HG03575 (cell line): ENCODE results near the gene CD83.

Experiments
- ATAC-seq: cut with Tn5 transposase; IDR thresholded peaks from one replicate; pipeline ENCODE4 v1.9.1; 2021; ENCODE audit not compliant: unreplicated experiment, insufficient number of reproducible peaks, low FRiP score; ENCODE audit errors: extremely low read depth

CD83 gene

DNA sequence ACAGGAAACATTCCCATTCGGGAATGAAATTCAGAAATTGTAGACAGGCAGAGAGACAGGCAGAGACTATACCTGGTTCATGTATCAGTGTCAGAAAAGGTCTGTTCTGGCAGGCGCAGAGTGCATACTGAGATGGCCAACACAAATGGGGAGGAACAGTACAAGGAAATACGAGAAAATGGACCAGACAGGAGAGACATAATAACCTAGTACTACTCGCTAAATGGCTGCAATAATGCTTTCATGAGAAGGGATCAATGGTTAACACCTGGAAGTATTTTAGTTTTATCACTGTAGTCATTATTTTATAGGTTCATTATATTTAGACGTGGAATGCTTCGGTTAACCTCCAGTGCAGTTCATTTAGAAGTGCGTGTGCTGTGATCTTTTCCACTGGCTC, 58.9 kb downstream of the CD83 start:
- no peak for ATAC-seq

DNA sequence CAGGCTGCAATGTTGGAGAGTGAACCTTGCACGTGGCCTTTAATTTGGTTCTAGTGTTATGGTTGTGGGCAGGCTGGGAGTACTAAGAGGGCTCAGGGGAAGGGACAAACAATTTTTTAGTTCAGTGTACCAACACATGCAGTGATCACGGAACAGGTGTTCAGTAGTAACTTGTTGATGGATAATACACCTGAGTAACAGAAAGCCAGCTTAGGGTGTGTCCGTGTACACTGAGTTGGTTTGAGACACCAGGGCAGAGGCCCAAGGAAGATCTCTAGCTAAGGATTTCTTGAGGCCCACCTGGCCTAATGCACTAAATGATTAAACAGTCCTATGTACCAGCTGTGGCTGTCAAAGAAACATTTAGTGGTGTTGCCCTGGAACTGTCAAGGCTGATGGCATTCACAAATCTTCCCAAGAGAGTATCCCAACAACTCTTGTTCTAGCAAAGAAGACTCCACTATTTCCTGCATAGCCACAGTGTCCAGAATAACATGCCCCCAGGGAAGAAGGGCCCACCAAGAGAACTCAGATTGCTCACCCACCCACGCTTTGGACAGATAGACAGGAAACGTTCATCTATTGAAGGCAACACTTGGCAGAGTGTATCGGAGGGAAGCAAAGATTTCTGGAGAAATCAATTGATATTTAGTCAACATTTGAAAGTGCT, 60.0 kb downstream of the CD83 start:
- ATAC-seq: no peak

DNA sequence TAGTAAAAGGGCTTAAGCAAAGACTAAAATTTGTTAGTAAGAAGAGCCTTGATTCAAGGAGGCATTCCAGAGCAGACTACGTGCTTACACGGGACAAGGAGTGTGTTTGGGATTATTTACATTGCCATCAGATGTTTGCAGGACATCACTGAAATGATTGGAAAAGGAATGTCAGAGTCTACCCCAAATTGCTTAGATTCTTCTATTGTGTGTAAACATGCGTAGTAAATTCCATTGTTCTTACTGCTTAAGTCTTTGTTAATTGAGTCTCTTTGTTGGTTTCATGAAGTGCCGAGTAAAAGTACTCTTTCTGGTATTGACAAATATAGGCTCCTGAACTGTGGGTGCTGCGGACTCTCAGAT, 60.5 kb downstream of the CD83 start:
- ATAC-seq: no peak

DNA sequence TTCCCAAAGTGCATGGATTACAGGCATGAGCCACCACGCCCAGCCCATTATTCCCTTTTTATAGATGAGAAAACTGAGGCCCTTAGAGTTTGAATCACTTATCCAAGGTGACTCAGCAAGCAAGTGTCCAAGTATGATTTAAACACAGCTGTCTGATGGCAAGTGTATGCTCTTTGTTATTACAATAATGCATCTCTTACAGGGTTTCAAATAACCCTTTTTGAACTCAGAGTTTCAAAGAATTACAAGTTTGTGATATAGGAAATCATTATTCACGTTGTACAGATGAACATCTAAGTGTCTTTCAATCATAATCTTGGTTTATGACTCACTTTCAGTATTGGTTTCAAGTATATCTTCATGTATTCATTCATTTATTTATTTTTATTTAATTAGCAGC, 63.0 kb downstream of the CD83 start:
- ATAC-seq: no peak

DNA sequence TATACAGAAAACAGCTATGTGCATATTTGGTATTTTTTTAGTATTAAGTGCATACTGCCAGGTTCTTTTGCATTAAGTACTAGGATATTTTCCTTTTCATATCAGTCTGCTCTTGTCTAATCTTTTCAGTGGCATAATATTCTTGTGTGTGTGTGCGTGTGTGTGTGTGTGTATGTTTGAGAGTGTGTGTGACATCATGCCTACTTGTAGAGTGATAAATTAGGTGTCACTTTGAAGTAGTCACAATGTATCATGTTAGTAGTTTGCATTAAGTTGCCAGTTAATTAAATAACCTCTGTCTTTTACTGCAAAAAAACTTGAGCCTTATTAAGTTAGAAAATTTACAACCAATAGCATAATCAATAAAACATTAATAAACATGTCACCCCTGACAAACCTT, 65.3 kb downstream of the CD83 start:
- ATAC-seq: no peak
